SK-N-SH (cell line): ENCODE data around the gene HRK. TPM values are rescaled to one million over a fixed set of nuclear protein-coding genes. Genes with fewer than 3 reads are reported as not detected.

Experiments used
- CTCF ChIA-PET: fragments of 300-600, 350-600 bp; formaldehyde crosslinking; extraction: SDS; loops from one replicate; lab custom pipeline; 2021; lab: Yijun Ruan, JAX
- POLR2A ChIA-PET: fragments of 350-600 bp; sonication (Branson Sonifier 250); formaldehyde crosslinking; extraction: SDS; loops from one replicate; lab custom pipeline; 2020; ENCODE audit warnings: antibody characterized with exemption, inconsistent platforms; lab: Yijun Ruan, JAX
- DNase-seq: peaks from one replicate; pipeline ENCODE4 v3.0.0; 2012
- H2AFZ ChIP-seq: fragments of 200-600 bp; sonication (generic); 2 replicates; pipeline ENCODE4 v1.8.1; 2016; ENCODE audit warnings: antibody characterized with exemption, mild to moderate bottlenecking, low read depth
- H3F3A ChIP-seq: fragments of 200-600 bp; sonication (generic); replicated peaks from 2 replicates; pipeline ENCODE3; 2016; ENCODE audit warnings: antibody characterized with exemption, mild to moderate bottlenecking; ENCODE audit not compliant: insufficient read depth
- H3K27ac ChIP-seq, 2 experiments: fragments of 200-500 bp in 1 of 2; fragments of 200-600 bp in 1 of 2; sonication (Bioruptor generic) in 1 of 2; sonication (generic), shearing (Covaris generic) in 1 of 2; 2 replicates each; pipeline versions ENCODE4 v1.5.1 to v1.6.1; 2014 to 2016; ENCODE audit warnings: low read depth in 2 of 2, inconsistent platforms in 1 of 2, low read length in 1 of 2, mild to moderate bottlenecking in 1 of 2, mixed read lengths in 1 of 2
- H3K27me3 ChIP-seq: fragments of 200-600 bp; sonication (generic), shearing (Covaris generic); 2 replicates; pipeline ENCODE4 v1.6.1; 2016; ENCODE audit warnings: mixed run types; ENCODE audit not compliant: insufficient read depth
- H3K36me3 ChIP-seq, 2 experiments: fragments of 200-500 bp in 1 of 2; fragments of 200-600 bp in 1 of 2; sonication (Bioruptor generic) in 1 of 2; sonication (generic) in 1 of 2; replicated peaks in 1 of 2; 2 replicates each; pipeline versions ENCODE3 to v1.5.1; 2014 to 2016; ENCODE audit warnings: low read length in 1 of 2, mild to moderate bottlenecking in 1 of 2; ENCODE audit not compliant: insufficient read depth in 2 of 2, control insufficient read depth in 1 of 2
- H3K4me1 ChIP-seq, 2 experiments: fragments of 200-500 bp in 1 of 2; fragments of 200-600 bp in 1 of 2; sonication (Bioruptor generic) in 1 of 2; sonication (generic), shearing (Covaris generic) in 1 of 2; 2 replicates each; pipeline versions ENCODE4 v1.5.1 to v1.6.1; 2014 to 2016; ENCODE audit warnings: low read depth in 1 of 2, low read length in 1 of 2, mixed run types in 1 of 2; ENCODE audit not compliant: insufficient read depth in 2 of 2, control insufficient read depth in 1 of 2
- H3K4me2 ChIP-seq: fragments of 200-600 bp; sonication (generic), shearing (Covaris generic); 2 replicates; pipeline ENCODE4 v1.6.1; 2017; ENCODE audit warnings: mixed run types
- H3K4me3 ChIP-seq, 2 experiments: fragments of 200-500 bp in 1 of 2; fragments of 200-600 bp in 1 of 2; sonication (Bioruptor generic) in 1 of 2; sonication (generic), shearing (Covaris generic) in 1 of 2; 2 replicates each; pipeline versions ENCODE4 v1.5.1 to v1.8.1; 2014 to 2016; ENCODE audit warnings: low read depth in 2 of 2, inconsistent platforms in 1 of 2, low read length in 1 of 2, mild to moderate bottlenecking in 1 of 2, mixed read lengths in 1 of 2, moderate library complexity in 1 of 2
- H3K79me2 ChIP-seq: fragments of 200-600 bp; sonication (generic); 2 replicates; pipeline ENCODE4 v1.8.1; 2017; ENCODE audit warnings: mild to moderate bottlenecking; ENCODE audit not compliant: insufficient read depth
- H3K9ac ChIP-seq: fragments of 200-600 bp; sonication (generic); 2 replicates; pipeline ENCODE4 v1.6.1; 2017; ENCODE audit warnings: mixed run types
- H3K9me2 ChIP-seq: fragments of 200-600 bp; sonication (generic); 2 replicates; pipeline ENCODE4 v1.6.1; 2017; ENCODE audit warnings: mixed run types
- H3K9me3 ChIP-seq: fragments of 200-600 bp; sonication (generic); 2 replicates; pipeline ENCODE4 v1.6.1; 2017; ENCODE audit warnings: mixed run types, mild to moderate bottlenecking, moderate library complexity
- H4K20me1 ChIP-seq: fragments of 200-600 bp; sonication (generic); 2 replicates; pipeline ENCODE4 v1.6.1; 2017; ENCODE audit warnings: mild to moderate bottlenecking, mixed run types; ENCODE audit not compliant: insufficient read depth
- ELF1 ChIP-seq: IDR thresholded peaks from 2 replicates; pipeline ENCODE4 v1.4.0; 2012
- EP300 ChIP-seq, 2 experiments: IDR thresholded peaks; 2 replicates each; pipeline versions ENCODE4 v1.4.0 to v1.6.1; 2012; ENCODE audit warnings: borderline replicate concordance in 1 of 2, low read depth in 1 of 2, low read length in 1 of 2
- FOXM1 ChIP-seq: IDR thresholded peaks from 2 replicates; pipeline ENCODE4 v1.4.0; 2012; ENCODE audit warnings: low read depth, mild to moderate bottlenecking
- MEF2A ChIP-seq: IDR thresholded peaks from 2 replicates; pipeline ENCODE4 v1.4.0; 2012; ENCODE audit warnings: low read depth, borderline replicate concordance
- MXI1 ChIP-seq: IDR thresholded peaks from 2 replicates; pipeline ENCODE4 v1.6.1; 2012; ENCODE audit warnings: mild to moderate bottlenecking, low read depth, low read length, improper control_type of control experiment
- NFIC ChIP-seq: IDR thresholded peaks from 2 replicates; pipeline ENCODE4 v1.4.0; 2012; ENCODE audit warnings: borderline replicate concordance
- RAD21 ChIP-seq: IDR thresholded peaks from 2 replicates; pipeline ENCODE4 v1.6.1; 2012; ENCODE audit warnings: mild to moderate bottlenecking, low read length
- RCOR1 ChIP-seq: fragments of 150-350 bp; IDR thresholded peaks from 2 replicates; pipeline ENCODE4 v1.6.1; 2017; ENCODE audit warnings: antibody characterized with exemption, low read length
- REST ChIP-seq: IDR thresholded peaks from 2 replicates; pipeline ENCODE4 v1.6.1; 2012; ENCODE audit warnings: mild to moderate bottlenecking, low read depth, low read length, moderate library complexity
- RFX5 ChIP-seq: IDR thresholded peaks from 2 replicates; pipeline ENCODE4 v1.6.1; 2012; ENCODE audit warnings: mild to moderate bottlenecking, improper control_type of control experiment, low read length
- RXRA ChIP-seq: IDR thresholded peaks from 2 replicates; pipeline ENCODE4 v1.4.0; 2012; ENCODE audit warnings: low read depth, mild to moderate bottlenecking, borderline replicate concordance
- SIN3A ChIP-seq: IDR thresholded peaks from 2 replicates; pipeline ENCODE4 v1.6.1; 2012; ENCODE audit warnings: low read depth, mild to moderate bottlenecking, low read length, moderate library complexity, borderline replicate concordance
- SMC3 ChIP-seq: IDR thresholded peaks from 2 replicates; pipeline ENCODE4 v1.6.1; 2012; ENCODE audit warnings: low read depth, low read length, improper control_type of control experiment
- TAF1 ChIP-seq: IDR thresholded peaks from 2 replicates; pipeline ENCODE4 v1.6.1; 2012; ENCODE audit warnings: low read depth, mild to moderate bottlenecking, low read length, moderate library complexity, borderline replicate concordance
- USF1 ChIP-seq: IDR thresholded peaks from 2 replicates; pipeline ENCODE4 v1.4.0; 2012; ENCODE audit warnings: low read depth, borderline replicate concordance
- YY1 ChIP-seq: IDR thresholded peaks from 2 replicates; pipeline ENCODE4 v1.4.0; 2012; ENCODE audit warnings: low read depth, mild to moderate bottlenecking
- WGBS: methylation state at CpG from one replicate; pipeline ENCODE4 v1.1.6; 2017; ENCODE audit warnings: low lambda C conversion rate; 5-methylcytosine and 5-hydroxymethylcytosine counted together
- polyA plus RNA-seq, 3 experiments: library from polyadenylated mRNA; depleted of rRNA; stranded (reverse); fragments of >200 nt; gene quantifications; 2 replicates each; pipeline ENCODE4 v1.2.3, GENCODE V29; 2012
- TF ChIP-seq, protein P1 (sequence below): IDR thresholded peaks from 2 replicates; pipeline ENCODE4 v1.4.0; 2012; ENCODE audit warnings: low read depth
- TF ChIP-seq, protein P2 (sequence below): fragments of 200-600 bp; sonication (generic); IDR thresholded peaks from 2 replicates; pipeline ENCODE4 v1.6.1; 2017; ENCODE audit warnings: antibody characterized with exemption, mild to moderate bottlenecking, moderate library complexity

The HRK gene
- polyA plus RNA-seq, 1 of the 3 experiments (the other 2 are of a cell fraction) = 0.02 TPM

- ChIA-PET CTCF (interaction anchor here (1.7 kb wide), 1 partner anchor 10 kb away, joined by 6 read pairs; no protein-coding TSS in a partner anchor), POLR2A (no interaction called here)
- Histone ChIP-seq H3K9me3 (no peaks in the 10 kb centered on the region), H3K4me2 (no peak overlapping the region), H2AFZ (no peak overlapping the region), H3K27me3 (no peaks in the 10 kb centered on the region), H3K9ac (no peak overlapping the region), H3K9me2 (no peaks in the 10 kb centered on the region), H3K4me1 (no peaks in the 10 kb centered on the region), H3K27ac (no peak overlapping the region), H3K4me3 (no peak overlapping the region), H3K79me2 (no peaks in the 10 kb centered on the region), H3F3A (no peaks in the 10 kb centered on the region), H3K36me3 (no peaks in the 10 kb centered on the region), H4K20me1 (no peaks in the 10 kb centered on the region)
- WGBS = 76% methylated on average over 6 of the region's 6 CpGs
- no peak for TF ChIP-seq EP300 (IDR thresholded peaks at IDR 0.05; ENCODE audit: borderline replicate concordance in 1 of 2, low read depth in 1 of 2, low read length in 1 of 2)
- TF ChIP-seq REST = no peak
- no peak for TF ChIP-seq MXI1
- DNase-seq = no peak
These were observed 28.9 kb downstream of the HRK start for GRCh38 chr12:116852303-116852702.

DNA sequence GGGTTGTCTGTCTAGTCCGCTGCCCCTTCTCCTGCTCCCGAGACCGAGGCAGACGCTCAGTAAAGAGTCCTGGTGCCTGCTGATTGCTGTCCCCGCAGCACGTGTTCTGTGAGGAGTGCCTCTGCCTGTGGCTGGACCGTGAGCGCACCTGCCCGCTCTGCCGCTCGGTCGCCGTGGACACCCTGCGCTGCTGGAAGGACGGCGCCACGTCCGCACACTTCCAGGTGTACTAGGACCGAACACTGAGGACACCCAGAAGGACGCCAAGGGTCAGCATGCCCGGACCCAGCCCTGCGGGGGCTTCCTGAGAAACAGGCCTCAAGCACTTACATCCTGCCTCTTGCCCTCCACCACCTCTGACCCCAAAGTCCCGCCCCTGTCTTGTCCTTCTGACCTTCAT is 32.0 kb downstream of the HRK start:
- DNase-seq = no peak
- TF ChIP-seq RXRA (no peak), TAF1 (no peak), RCOR1 (no peak), ELF1 (no peak), RAD21 (no peak), FOXM1 (no peak), REST (no peak), USF1 (no peak), MEF2A (no peak), YY1 (no peak), NFIC (no peak), SMC3 (no peak), SIN3A (no peak), RFX5 (no peak)
- TF ChIP-seq, protein P1, sequence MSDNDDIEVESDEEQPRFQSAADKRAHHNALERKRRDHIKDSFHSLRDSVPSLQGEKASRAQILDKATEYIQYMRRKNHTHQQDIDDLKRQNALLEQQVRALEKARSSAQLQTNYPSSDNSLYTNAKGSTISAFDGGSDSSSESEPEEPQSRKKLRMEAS = no peak
- TF ChIP-seq, protein P2, sequence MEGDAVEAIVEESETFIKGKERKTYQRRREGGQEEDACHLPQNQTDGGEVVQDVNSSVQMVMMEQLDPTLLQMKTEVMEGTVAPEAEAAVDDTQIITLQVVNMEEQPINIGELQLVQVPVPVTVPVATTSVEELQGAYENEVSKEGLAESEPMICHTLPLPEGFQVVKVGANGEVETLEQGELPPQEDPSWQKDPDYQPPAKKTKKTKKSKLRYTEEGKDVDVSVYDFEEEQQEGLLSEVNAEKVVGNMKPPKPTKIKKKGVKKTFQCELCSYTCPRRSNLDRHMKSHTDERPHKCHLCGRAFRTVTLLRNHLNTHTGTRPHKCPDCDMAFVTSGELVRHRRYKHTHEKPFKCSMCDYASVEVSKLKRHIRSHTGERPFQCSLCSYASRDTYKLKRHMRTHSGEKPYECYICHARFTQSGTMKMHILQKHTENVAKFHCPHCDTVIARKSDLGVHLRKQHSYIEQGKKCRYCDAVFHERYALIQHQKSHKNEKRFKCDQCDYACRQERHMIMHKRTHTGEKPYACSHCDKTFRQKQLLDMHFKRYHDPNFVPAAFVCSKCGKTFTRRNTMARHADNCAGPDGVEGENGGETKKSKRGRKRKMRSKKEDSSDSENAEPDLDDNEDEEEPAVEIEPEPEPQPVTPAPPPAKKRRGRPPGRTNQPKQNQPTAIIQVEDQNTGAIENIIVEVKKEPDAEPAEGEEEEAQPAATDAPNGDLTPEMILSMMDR = no peak
- TF ChIP-seq, all 33 proteins: peak for 0
- Histone ChIP-seq H3K79me2 (no peaks in the 10 kb centered on the region), H3K4me1 (no peaks in the 10 kb centered on the region), H3K27ac (no peak overlapping the region), H2AFZ (no peak overlapping the region), H3K4me2 (no peak overlapping the region), H3F3A (no peaks in the 10 kb centered on the region), H3K9me3 (no peaks in the 10 kb centered on the region), H4K20me1 (no peaks in the 10 kb centered on the region), H3K9me2 (no peaks in the 10 kb centered on the region), H3K4me3 (no peak overlapping the region), H3K27me3 (no peaks in the 10 kb centered on the region), H3K9ac (no peak overlapping the region), H3K36me3 (no peaks in the 10 kb centered on the region)
- 92% methylated on average over 18 of the region's 23 CpGs for WGBS
- CTCF ChIA-PET = no interaction called here
- POLR2A ChIA-PET = no interaction called here
